ENCODE results near the gene PCBP3. TPM values are rescaled to one million over a fixed set of nuclear protein-coding genes. Genes with fewer than 3 reads are reported as not detected.

PCBP3 gene
- total RNA-seq, 1 experiment from 2014 or later = 10.9 TPM

DNA sequence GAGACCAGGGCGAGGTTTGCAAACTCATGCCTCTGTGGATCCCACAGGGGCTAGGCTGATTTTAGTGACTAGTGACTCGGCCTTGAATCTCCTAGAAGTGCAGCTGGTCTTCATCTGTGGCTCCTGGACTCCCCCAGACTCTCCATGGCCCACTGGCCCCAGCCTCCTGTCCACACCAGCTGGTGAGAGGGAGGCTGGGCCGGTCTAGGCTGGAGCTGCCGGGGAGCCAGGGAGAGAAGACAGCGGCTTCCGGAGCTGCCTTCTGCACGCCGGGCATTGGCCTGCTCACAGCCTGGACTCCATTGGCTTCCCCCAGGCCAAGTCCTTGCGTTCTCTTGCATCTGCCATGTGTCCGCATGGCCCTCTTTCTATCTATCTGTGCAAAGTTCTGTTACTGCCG, 285.9 kb downstream of the PCBP3 start:
- Histone ChIP-seq H2BK12ac (ENCODE audit: insufficient read length, low read depth, low read length) (no peak overlapping the region), H3K79me1 (ENCODE audit: insufficient read depth, low read depth, low read length, poor library complexity, severe bottlenecking) (no peaks in the 10 kb centered on the region), H3K56ac (ENCODE audit: insufficient read length, low read depth, low read length) (no peak overlapping the region), H3T11ph (ENCODE audit: low read length) (no peak overlapping the region), H3K79me2 (ENCODE audit: insufficient read depth, low read length) (no peaks in the 10 kb centered on the region), H2BK120ac (ENCODE audit: low read depth, low read length, poor library complexity, severe bottlenecking) (no peak overlapping the region), H2AFZ (ENCODE audit: low read length) (no peak overlapping the region), H3K18ac (ENCODE audit: insufficient read length, low read depth, low read length) (peak overlapping the region; percentile 29), H3K9ac (ENCODE audit: extremely low read depth, insufficient read length, low read length) (no peak overlapping the region), H2BK5ac (ENCODE audit: insufficient read length, low read length) (no peak overlapping the region), H2BK20ac (ENCODE audit: low read depth, low read length, poor library complexity, severe bottlenecking) (no peak overlapping the region), H3K23ac (ENCODE audit: insufficient read length, low read depth, low read length) (no peak overlapping the region), H3K14ac (ENCODE audit: insufficient read depth, low read length) (no peak overlapping the region), H4K8ac (replicated peaks; ENCODE audit: insufficient read length, low read depth, low read length) (no peak overlapping the region), H3K4me1 (ENCODE audit: insufficient read depth, low read length) (no peaks in the 10 kb centered on the region), H3K23me2 (ENCODE audit: insufficient read length, low read depth, low read length, poor library complexity, severe bottlenecking) (no peaks in the 10 kb centered on the region), H3K4ac (ENCODE audit: low read depth, low read length) (no peak overlapping the region), H2BK15ac (ENCODE audit: low read depth, low read length) (no peak overlapping the region), H4K20me1 (ENCODE audit: control insufficient read depth, insufficient read depth, insufficient read length) (no peaks in the 10 kb centered on the region), H4K91ac (ENCODE audit: insufficient read length, low read depth, low read length) (no peak overlapping the region), H3K27ac (ENCODE audit: insufficient read length, low read depth, low read length) (no peak overlapping the region), H3K27me3 (ENCODE audit: insufficient read depth, low read length) (no peaks in the 10 kb centered on the region), H4K5ac (ENCODE audit: insufficient read length, low read depth, low read length) (no peak overlapping the region), H3K9me3 (ENCODE audit: control insufficient read depth, low read depth, low read length) (no peaks in the 10 kb centered on the region), H2AK5ac (ENCODE audit: insufficient read length, low read length) (no peak overlapping the region), H3K4me2 (ENCODE audit: insufficient read depth, insufficient read length, low read length) (no peak overlapping the region)
- H3K36me3 Mint-ChIP-seq (ENCODE audit: insufficient read depth in 1 of 3, low read depth in 3 of 3) = peaks cover 5 to 9% (median 5%) of the 10 kb centered on the region in 3 experiments; a peak in 3 of 7 replicates
- peaks cover 0 to 1% of the 10 kb centered on the region in 2 experiments; a peak in 2 of 4 replicates for H3K4me1 Mint-ChIP-seq
- no peak overlapping the region for H3K27ac Mint-ChIP-seq
- no CpG with 5 or more reads among the region's 11 CpGs for WGBS (ENCODE audit: extremely low coverage, insufficient read length, low lambda C conversion rate)
- no peak for DNase-seq
- TF ChIP-seq, protein P1, sequence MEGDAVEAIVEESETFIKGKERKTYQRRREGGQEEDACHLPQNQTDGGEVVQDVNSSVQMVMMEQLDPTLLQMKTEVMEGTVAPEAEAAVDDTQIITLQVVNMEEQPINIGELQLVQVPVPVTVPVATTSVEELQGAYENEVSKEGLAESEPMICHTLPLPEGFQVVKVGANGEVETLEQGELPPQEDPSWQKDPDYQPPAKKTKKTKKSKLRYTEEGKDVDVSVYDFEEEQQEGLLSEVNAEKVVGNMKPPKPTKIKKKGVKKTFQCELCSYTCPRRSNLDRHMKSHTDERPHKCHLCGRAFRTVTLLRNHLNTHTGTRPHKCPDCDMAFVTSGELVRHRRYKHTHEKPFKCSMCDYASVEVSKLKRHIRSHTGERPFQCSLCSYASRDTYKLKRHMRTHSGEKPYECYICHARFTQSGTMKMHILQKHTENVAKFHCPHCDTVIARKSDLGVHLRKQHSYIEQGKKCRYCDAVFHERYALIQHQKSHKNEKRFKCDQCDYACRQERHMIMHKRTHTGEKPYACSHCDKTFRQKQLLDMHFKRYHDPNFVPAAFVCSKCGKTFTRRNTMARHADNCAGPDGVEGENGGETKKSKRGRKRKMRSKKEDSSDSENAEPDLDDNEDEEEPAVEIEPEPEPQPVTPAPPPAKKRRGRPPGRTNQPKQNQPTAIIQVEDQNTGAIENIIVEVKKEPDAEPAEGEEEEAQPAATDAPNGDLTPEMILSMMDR (conservative IDR thresholded peaks at IDR 0.05) = no peak
- H3K4me3 Mint-ChIP-seq = no peak overlapping the region
- peaks cover 27% of the 10 kb centered on the region for H3K27me3 Mint-ChIP-seq (ENCODE audit: low read depth)
- peaks cover 4 to 6% of the 10 kb centered on the region in 2 experiments; a peak in 3 of 5 replicates for H3K9me3 Mint-ChIP-seq
